DMS153 treated with DMSO at 0.1 percent for 48 hours (cell line): ENCODE measurements around the gene PLEKHA6.
A peak's percentile ranks its signal among the peaks of the same experiment; 100 is the strongest.

ENCODE experiments used
- DNase-seq: peaks from one replicate; lab custom pipeline; 2025; ENCODE audit not compliant: unreplicated experiment; lab: John Stamatoyannopoulos, UW

The PLEKHA6 gene

GRCh38 chr1:204383163-204383904 is 23.6 kb upstream of the PLEKHA6 start:
- DNase-seq: no peak

- DNase-seq: no peak
Measured at GRCh38 chr1:204382714-204383083, 23.0 kb upstream of the PLEKHA6 start.

GRCh38 chr1:204380293-204380831 is 20.6 kb upstream of the PLEKHA6 start:
- DNase-seq: no peak

GRCh38 chr1:204377800-204378668 is 18.3 kb upstream of the PLEKHA6 start:
- DNase-seq: peak; percentile 60

- DNase-seq: no peak
Measured at GRCh38 chr1:204376919-204377799, 17.4 kb upstream of the PLEKHA6 start.

- DNase-seq: no peak
Measured at GRCh38 chr1:204376465-204376864, 16.7 kb upstream of the PLEKHA6 start.

- DNase-seq: no peak
Measured at GRCh38 chr1:204373911-204374310, 14.2 kb upstream of the PLEKHA6 start.

- no peak for DNase-seq
Measured at GRCh38 chr1:204370176-204370575, 10.4 kb upstream of the PLEKHA6 start.

- no peak for DNase-seq
Measured at GRCh38 chr1:204368996-204369726, 9.4 kb upstream of the PLEKHA6 start.

GRCh38 chr1:204367956-204368355 is 8.2 kb upstream of the PLEKHA6 start:
- DNase-seq: no peak

GRCh38 chr1:204367193-204367858 is 7.6 kb upstream of the PLEKHA6 start:
- no peak for DNase-seq

GRCh38 chr1:204366759-204367158 is 7.0 kb upstream of the PLEKHA6 start:
- DNase-seq: no peak

GRCh38 chr1:204363335-204364114 is 3.8 kb upstream of the PLEKHA6 start:
- peak; percentile 94 for DNase-seq

GRCh38 chr1:204362984-204363334 is 3.2 kb upstream of the PLEKHA6 start:
- no peak for DNase-seq

- DNase-seq: no peak
Measured at GRCh38 chr1:204361781-204362180, 2.1 kb upstream of the PLEKHA6 start.

- DNase-seq: no peak
Measured at GRCh38 chr1:204361341-204361771, 1.6 kb upstream of the PLEKHA6 start.

- no peak for DNase-seq
Measured at GRCh38 chr1:204360314-204360713, 585 bp upstream of the PLEKHA6 start.

GRCh38 chr1:204359131-204359473 is 627 bp downstream of the PLEKHA6 start:
- no peak for DNase-seq

GRCh38 chr1:204358605-204359004 is 1.1 kb downstream of the PLEKHA6 start:
- DNase-seq: no peak
